ENCODE data around the gene PCSK7. TPM values are rescaled to one million over a fixed set of nuclear protein-coding genes. Genes with fewer than 3 reads are reported as not detected.

Gene PCSK7
- total and polyA plus RNA-seq, 2 of the 8 experiments (the other 6 are each of a cell fraction or from before 2014, with no cell fraction given), result 23.4 to 38.5 TPM

GRCh38 chr11:117225553-117226170 lies 6.2 kb downstream of the PCSK7 start (continued):
- no peak for TF ChIP-seq SRF (IDR thresholded peaks at IDR 0.05; ENCODE audit: low read depth, low read length)
- TF ChIP-seq, protein P1, sequence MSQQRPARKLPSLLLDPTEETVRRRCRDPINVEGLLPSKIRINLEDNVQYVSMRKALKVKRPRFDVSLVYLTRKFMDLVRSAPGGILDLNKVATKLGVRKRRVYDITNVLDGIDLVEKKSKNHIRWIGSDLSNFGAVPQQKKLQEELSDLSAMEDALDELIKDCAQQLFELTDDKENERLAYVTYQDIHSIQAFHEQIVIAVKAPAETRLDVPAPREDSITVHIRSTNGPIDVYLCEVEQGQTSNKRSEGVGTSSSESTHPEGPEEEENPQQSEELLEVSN (IDR thresholded peaks at IDR 0.05), result no peak

Data from H1 (cell line).